Activated naive CD8-positive, alpha-beta T cell treated with anti-CD3 and anti-CD28 coated beads, Interleukin-2, amount 50 U/mL, for 24 hours (primary cell): Measurements from ENCODE around the gene LMTK2.

Experiments used
- ATAC-seq: fragments of 150-1000 bp; cut with Tn5 transposase; one replicate; pipeline ENCODE4 v1.10.0; 2021
- DNase-seq: peaks from one replicate; pipeline ENCODE4 v3.0.0; 2021
- H3K27ac Mint-ChIP-seq: one replicate; pipeline ENCODE4 v1.8.0; 2021; ENCODE audit warnings: mild to moderate bottlenecking, mixed read lengths
- H3K27me3 Mint-ChIP-seq: one replicate; pipeline ENCODE4 v1.8.0; 2021; ENCODE audit warnings: mixed read lengths
- H3K36me3 Mint-ChIP-seq: one replicate; pipeline ENCODE4 v1.8.0; 2021; ENCODE audit warnings: low read depth, mixed read lengths
- H3K4me1 Mint-ChIP-seq: one replicate; pipeline ENCODE4 v1.8.0; 2021; ENCODE audit warnings: mixed read lengths
- H3K4me3 Mint-ChIP-seq: one replicate; pipeline ENCODE4 v1.8.0; 2021; ENCODE audit warnings: mild to moderate bottlenecking, moderate library complexity, mixed read lengths
- H3K9me3 Mint-ChIP-seq: one replicate; pipeline ENCODE4 v1.8.0; 2021; ENCODE audit warnings: mixed read lengths

LMTK2 gene

GRCh38 chr7:98205162-98205845, 98.6 kb downstream of the LMTK2 start:
- Mint-ChIP-seq H3K27ac (no peak overlapping the region), H3K4me1 (peaks cover 48% of the 10 kb centered on the region), H3K4me3 (no peak overlapping the region), H3K36me3 (peaks cover 13% of the 10 kb centered on the region), H3K9me3 (no peaks in the 10 kb centered on the region), H3K27me3 (no peaks in the 10 kb centered on the region)
- no peak for ATAC-seq
- no peak for DNase-seq

GRCh38 chr7:98206451-98207330, 100.0 kb downstream of the LMTK2 start:
- no peak overlapping the region for H3K4me3 Mint-ChIP-seq
- peaks cover 36% of the 10 kb centered on the region for H3K4me1 Mint-ChIP-seq
- ATAC-seq, result no peak
- H3K9me3 Mint-ChIP-seq, result no peaks in the 10 kb centered on the region
- H3K27ac Mint-ChIP-seq, result no peak overlapping the region
- H3K36me3 Mint-ChIP-seq, result peaks cover 13% of the 10 kb centered on the region
- no peak for DNase-seq
- no peaks in the 10 kb centered on the region for H3K27me3 Mint-ChIP-seq

DNA sequence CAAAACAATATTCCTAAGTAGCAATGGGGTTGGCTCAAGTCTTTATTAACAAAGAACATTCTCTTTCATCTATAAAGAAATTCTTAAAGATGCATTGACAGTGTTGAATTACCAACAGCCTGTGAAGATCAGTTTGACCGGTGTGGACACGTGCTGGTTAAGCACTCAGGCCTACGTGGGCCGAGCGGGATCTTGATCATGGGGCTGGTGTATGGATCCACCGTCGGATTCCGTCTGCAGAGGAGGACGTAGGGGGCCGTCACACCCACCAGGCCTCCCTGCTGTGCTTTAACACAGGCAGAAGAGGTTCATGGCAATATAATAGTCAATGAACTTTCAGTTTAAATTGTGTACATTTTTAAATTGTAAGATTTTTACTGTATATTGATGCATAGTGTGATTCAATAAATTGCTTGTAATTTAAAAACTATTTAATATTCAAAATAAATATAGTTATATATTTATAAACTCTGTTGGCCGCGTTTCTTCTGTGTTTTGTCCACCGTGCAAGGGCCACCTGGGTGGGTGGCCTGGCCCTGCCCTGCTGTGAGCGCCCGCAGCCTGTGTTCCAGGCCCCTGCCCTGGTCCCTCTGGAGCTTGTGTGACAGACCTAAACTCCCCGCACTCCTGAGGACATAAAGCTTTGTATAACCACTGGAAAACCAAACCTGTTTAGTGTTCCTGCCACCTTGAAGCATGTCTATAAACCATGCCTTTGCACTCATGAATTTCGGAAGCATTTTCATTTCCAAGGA, 102.7 kb downstream of the LMTK2 start:
- no peak overlapping the region for H3K27ac Mint-ChIP-seq
- ATAC-seq (no peak), DNase-seq (no peak)
- H3K4me1 Mint-ChIP-seq, result peaks cover 13% of the 10 kb centered on the region
- peaks cover 10% of the 10 kb centered on the region for H3K36me3 Mint-ChIP-seq
- no peaks in the 10 kb centered on the region for H3K9me3 Mint-ChIP-seq
- no peaks in the 10 kb centered on the region for H3K27me3 Mint-ChIP-seq
- H3K4me3 Mint-ChIP-seq, result no peak overlapping the region

- H3K4me3 Mint-ChIP-seq, result no peak overlapping the region
- H3K4me1 Mint-ChIP-seq, result peaks cover 9% of the 10 kb centered on the region
- H3K36me3 Mint-ChIP-seq, result peaks cover 9% of the 10 kb centered on the region
- DNase-seq (no peak), ATAC-seq (no peak)
- H3K27ac Mint-ChIP-seq, result no peak overlapping the region
- no peaks in the 10 kb centered on the region for H3K27me3 Mint-ChIP-seq
- H3K9me3 Mint-ChIP-seq, result no peaks in the 10 kb centered on the region
Measured at GRCh38 chr7:98210513-98211220, 104.0 kb downstream of the LMTK2 start.

- Mint-ChIP-seq H3K27me3 (no peaks in the 10 kb centered on the region), H3K9me3 (no peaks in the 10 kb centered on the region), H3K27ac (no peak within 1 kb of the TSS), H3K4me3 (peak within 1 kb of the TSS; percentile 52), H3K4me1 (peaks cover 8% of the 10 kb centered on the region), H3K36me3 (peaks cover 4% of the 10 kb centered on the region)
- peak; percentile 29 for ATAC-seq
- DNase-seq, result peak; percentile 35
Measured at GRCh38 chr7:98211221-98211675, 104.6 kb downstream of the LMTK2 start, which contains the start of gene BHLHA15. BHLHA15 (plus strand) TSS chr7:98211439; CDS start chr7:98212310, 871 bp downstream.

DNA sequence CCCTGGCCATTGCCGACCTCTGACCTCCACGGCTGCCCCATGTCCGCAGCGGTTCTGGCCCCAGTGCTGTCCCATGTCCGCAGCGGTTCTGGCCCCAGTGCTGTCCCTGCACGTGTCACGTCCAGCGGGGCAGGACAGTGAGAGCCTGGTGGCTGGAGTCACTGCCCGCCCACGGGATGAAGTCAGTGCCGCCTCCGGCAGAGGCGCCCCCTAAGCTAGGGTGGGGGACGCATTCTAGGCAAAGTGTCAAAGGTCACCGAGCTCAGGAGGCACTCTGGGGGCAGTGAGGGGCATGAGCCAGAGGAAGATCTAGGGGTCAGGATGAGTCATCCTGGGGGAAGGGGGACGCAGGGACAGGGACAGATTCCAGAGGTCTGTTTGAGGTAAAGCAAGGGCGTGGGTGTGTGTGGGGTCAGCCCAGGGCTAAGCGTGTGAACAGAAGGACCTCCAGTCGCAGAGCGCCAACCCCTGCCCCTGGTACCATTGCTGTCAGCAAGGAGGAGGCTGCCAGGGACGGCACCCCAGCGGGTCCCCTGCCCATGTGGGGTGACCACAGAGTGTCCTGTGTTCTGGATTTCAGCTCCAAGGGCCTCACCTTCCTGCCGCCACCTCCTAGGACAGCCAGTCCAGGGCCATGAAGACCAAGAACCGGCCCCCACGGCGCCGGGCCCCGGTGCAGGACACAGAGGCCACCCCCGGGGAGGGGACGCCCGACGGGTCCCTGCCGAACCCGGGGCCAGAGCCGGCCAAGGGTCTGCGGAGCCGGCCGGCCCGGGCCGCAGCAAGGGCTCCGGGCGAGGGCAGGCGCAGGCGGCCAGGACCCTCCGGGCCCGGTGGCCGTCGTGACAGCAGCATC, 105.2 kb downstream of the LMTK2 start:
- DNase-seq (no peak), ATAC-seq (no peak)
- Mint-ChIP-seq H3K27ac (no peak overlapping the region), H3K36me3 (peaks cover 2% of the 10 kb centered on the region), H3K4me1 (peaks cover 8% of the 10 kb centered on the region), H3K27me3 (no peaks in the 10 kb centered on the region), H3K4me3 (peak overlapping the region; percentile 52), H3K9me3 (no peaks in the 10 kb centered on the region)

DNA sequence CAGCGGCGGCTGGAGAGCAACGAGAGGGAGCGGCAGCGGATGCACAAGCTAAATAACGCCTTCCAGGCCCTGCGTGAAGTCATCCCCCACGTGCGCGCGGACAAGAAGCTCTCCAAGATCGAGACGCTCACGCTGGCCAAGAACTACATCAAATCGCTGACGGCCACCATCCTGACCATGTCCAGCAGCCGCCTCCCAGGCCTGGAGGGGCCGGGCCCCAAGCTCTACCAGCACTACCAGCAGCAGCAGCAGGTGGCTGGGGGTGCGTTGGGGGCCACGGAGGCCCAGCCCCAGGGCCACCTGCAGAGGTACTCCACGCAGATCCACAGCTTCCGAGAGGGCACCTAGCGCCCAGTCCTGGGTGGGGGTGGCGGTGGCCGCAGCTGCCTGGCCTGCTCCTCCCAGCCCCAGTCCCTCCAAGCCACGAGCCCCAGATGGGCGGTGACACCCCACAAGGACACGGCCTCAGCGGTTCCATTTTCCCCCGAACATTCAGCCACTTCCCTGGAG, 105.9 kb downstream of the LMTK2 start:
- H3K9me3 Mint-ChIP-seq, result no peaks in the 10 kb centered on the region
- H3K36me3 Mint-ChIP-seq, result no peaks in the 10 kb centered on the region
- no peak overlapping the region for H3K27ac Mint-ChIP-seq
- DNase-seq, result no peak
- H3K27me3 Mint-ChIP-seq, result no peaks in the 10 kb centered on the region
- ATAC-seq, result no peak
- no peak overlapping the region for H3K4me3 Mint-ChIP-seq
- H3K4me1 Mint-ChIP-seq, result peaks cover 8% of the 10 kb centered on the region

DNA sequence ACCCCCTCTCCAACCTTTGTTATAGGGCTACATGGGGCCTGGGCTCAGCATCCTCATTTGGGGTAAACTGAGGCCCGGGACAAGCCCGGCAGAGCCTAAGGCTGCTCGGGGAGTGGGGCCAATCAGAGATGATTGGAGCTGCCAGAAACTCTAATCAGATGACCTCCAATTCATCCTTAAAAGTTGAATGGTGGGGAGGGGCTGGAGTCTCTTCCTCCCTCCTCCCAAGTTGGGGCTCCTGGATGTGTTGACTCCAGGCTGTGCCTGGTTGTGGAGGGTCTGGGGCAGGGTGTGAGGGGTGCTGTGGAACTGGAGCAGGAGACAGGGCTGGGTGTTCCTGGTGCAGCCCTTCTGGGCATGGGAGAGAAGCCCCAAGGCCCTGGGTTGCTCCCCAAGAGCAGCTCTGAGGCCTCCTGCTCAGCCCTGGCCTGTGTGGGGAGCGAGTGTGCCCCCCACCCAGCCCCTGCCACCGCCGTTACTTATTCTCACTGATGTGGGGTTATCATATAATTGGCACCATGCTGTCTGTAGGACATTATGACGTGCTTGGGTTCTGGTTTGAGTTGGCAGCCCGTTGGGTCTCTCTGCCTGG, 106.7 kb downstream of the LMTK2 start:
- DNase-seq, result no peak
- no peak for ATAC-seq
- Mint-ChIP-seq H3K4me3 (no peak overlapping the region), H3K9me3 (no peaks in the 10 kb centered on the region), H3K27me3 (no peaks in the 10 kb centered on the region), H3K36me3 (peaks cover under 1% of the 10 kb centered on the region), H3K4me1 (peaks cover 11% of the 10 kb centered on the region), H3K27ac (no peak overlapping the region)

DNA sequence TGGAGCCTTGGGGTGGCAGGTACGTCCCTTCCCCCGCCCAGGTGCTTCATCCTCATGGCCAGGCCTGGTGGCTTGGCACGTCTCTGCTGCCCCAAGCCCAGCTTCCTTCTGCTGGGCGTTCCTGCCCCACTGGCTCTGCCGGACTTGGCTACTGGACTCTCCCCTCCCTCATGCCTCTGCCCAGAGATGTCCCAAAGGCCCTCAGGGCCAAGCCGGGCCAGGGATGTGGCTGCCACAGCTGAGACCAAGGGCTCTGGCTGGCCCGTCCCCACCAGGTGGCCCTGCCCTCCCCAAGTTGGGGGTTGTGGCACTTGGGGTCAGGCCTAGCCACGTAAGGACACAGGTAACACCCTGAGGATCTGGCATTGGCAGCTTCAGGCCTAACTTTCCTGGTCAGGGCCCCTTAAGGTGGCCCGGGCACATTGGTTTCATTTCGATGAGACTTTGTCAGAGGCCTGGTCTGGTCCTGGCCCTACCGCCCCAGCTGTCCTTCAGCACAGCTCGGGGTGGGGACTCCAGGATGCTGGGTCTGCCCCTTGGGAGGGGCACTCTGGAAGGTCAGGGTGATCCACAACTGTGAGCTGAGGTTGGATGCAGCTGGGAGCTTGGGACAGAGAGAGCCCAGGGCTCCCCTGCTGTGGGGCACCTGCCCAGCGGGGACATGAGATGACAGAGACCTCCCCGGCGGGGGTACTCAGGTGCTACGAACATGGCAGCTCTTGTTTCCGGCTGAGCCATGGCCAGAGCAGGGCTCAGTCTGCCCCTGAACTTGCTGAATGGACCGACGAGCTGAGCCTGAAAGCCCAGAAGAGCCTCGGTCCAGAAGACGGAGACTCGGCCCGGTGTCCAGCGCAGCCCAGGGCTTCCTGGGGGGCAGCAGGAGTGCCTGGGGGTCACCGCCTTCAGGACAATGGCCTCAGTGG, 107.5 kb downstream of the LMTK2 start:
- H3K4me3 Mint-ChIP-seq, result no peak overlapping the region
- ATAC-seq, result no peak
- H3K4me1 Mint-ChIP-seq, result peaks cover 17% of the 10 kb centered on the region
- no peaks in the 10 kb centered on the region for H3K9me3 Mint-ChIP-seq
- H3K27ac Mint-ChIP-seq, result no peak overlapping the region
- no peak for DNase-seq
- peaks cover 3% of the 10 kb centered on the region for H3K36me3 Mint-ChIP-seq
- no peaks in the 10 kb centered on the region for H3K27me3 Mint-ChIP-seq

DNA sequence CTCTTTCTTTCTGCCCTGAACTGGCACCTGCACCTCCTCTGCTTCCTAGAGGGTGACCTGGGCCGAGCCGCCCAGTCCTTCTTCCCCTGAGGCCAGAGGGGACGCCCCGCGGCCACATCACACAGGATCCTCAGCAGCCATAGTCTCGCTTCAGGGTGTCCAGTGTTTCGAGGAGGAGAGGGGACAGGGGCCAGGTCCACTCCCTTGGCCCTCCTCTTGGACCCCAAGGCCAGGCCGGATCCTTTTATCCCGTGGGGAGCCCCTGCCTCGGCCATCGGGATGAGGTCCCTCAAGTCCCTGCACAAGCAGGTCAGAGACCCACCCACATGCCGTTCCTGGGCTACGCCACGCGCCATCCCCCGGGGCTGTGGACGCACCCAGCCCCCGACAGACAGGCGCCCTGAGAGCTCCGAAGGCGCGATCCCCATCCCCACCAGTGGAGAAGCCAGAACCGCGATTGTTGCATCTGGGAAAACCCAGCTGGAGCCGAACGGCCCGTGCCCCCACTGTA, 108.2 kb downstream of the LMTK2 start:
- Mint-ChIP-seq H3K4me1 (peaks cover 18% of the 10 kb centered on the region), H3K9me3 (no peaks in the 10 kb centered on the region), H3K36me3 (peaks cover 3% of the 10 kb centered on the region), H3K27me3 (no peaks in the 10 kb centered on the region), H3K4me3 (no peak overlapping the region), H3K27ac (no peak overlapping the region)
- ATAC-seq, result no peak
- DNase-seq, result no peak

- DNase-seq, result no peak
- Mint-ChIP-seq H3K9me3 (no peaks in the 10 kb centered on the region), H3K4me1 (peaks cover 17% of the 10 kb centered on the region), H3K27me3 (no peaks in the 10 kb centered on the region), H3K4me3 (no peak overlapping the region), H3K27ac (no peak overlapping the region), H3K36me3 (peaks cover 3% of the 10 kb centered on the region)
- no peak for ATAC-seq
Measured at GRCh38 chr7:98215561-98216495, 109.2 kb downstream of the LMTK2 start.
